Adipose tissue (tissue), 3 donors: ENCODE measurements around the gene ARFGEF2. TPM values are rescaled to one million over a fixed set of nuclear protein-coding genes. Genes with fewer than 3 reads are reported as not detected.

Experiments used
- H3K27ac ChIP-seq: one replicate; pipeline ENCODE4 v1.5.1; 2013; ENCODE audit warnings: low read depth, low read length
- WGBS, 3 donors: extraction: QIAGEN DNeasy Blood & Tissue Kit; methylation state at CpG; one replicate each; pipeline ENCODE4 v1.1.7; 2013; 5-methylcytosine and 5-hydroxymethylcytosine counted together
- polyA plus RNA-seq, 3 donors: library from polyadenylated mRNA; stranded (reverse); fragments of 200-250 nt; gene quantifications; one replicate each; pipeline ENCODE4 v1.2.3, GENCODE V29; 2013
- donor health status: healthy with polysubstance abuse.
- donor health status: Bipolar disorder and iron deficiency.
- donor health status: healthy.

The ARFGEF2 gene
- polyA plus RNA-seq, 3 donors: 8.1 to 10.0 (median 9.6) TPM

- WGBS, 3 donors: 59 to 69% (median 68%) methylated on average over 4 of the region's 4 CpGs
- H3K27ac ChIP-seq: no peak overlapping the region
These were observed 24.1 kb upstream of the ARFGEF2 start for GRCh38 chr20:48897305-48898010.

- H3K27ac ChIP-seq: no peak overlapping the region
- WGBS, 3 donors: 77 to 83% (median 80%) methylated on average over 10 of the region's 10 CpGs
These were observed 23.3 kb upstream of the ARFGEF2 start for GRCh38 chr20:48898210-48898609.

- WGBS, 3 donors: 73 to 87% (median 85%) methylated on average over 5 of the region's 5 CpGs
- H3K27ac ChIP-seq: no peak overlapping the region
These were observed 22.5 kb upstream of the ARFGEF2 start for GRCh38 chr20:48898896-48899530.

GRCh38 chr20:48899881-48900280 lies 21.6 kb upstream of the ARFGEF2 start:
- no peak overlapping the region for H3K27ac ChIP-seq

- WGBS, 3 donors: 63 to 91% (median 64%) methylated on average over 4 of the region's 4 CpGs
- no peak overlapping the region for H3K27ac ChIP-seq
These were observed 20.2 kb upstream of the ARFGEF2 start for GRCh38 chr20:48901326-48901725.

GRCh38 chr20:48903705-48904104 lies 17.8 kb upstream of the ARFGEF2 start:
- 87 to 90% (median 90%) methylated on average over 10 of the region's 10 CpGs for WGBS, 3 donors
- H3K27ac ChIP-seq: no peak overlapping the region

- 16 to 25% (median 17%) methylated on average over 11 of the region's 11 CpGs for WGBS, 3 donors
These were observed 16.8 kb upstream of the ARFGEF2 start for GRCh38 chr20:48904566-48905296.

GRCh38 chr20:48905297-48905647 lies 16.2 kb upstream of the ARFGEF2 start:
- 50 to 69% (median 51%) methylated on average over 5 of the region's 5 CpGs for WGBS, 3 donors
- H3K27ac ChIP-seq: no peak overlapping the region

More at GRCh38 chr20:48904566-48905296, 16.8 kb upstream of the ARFGEF2 start:
- no peak overlapping the region for H3K27ac ChIP-seq

- WGBS, 3 donors: 38 to 57% (median 44%) methylated on average over 7 of the region's 7 CpGs
These were observed 15.2 kb upstream of the ARFGEF2 start for GRCh38 chr20:48906221-48906877.

GRCh38 chr20:48908656-48909319 lies 12.7 kb upstream of the ARFGEF2 start:
- 60 to 80% (median 70%) methylated on average over 2 of the region's 2 CpGs for WGBS, 3 donors
- H3K27ac ChIP-seq: no peak overlapping the region

More at GRCh38 chr20:48906221-48906877, 15.2 kb upstream of the ARFGEF2 start:
- H3K27ac ChIP-seq: no peak overlapping the region

- H3K27ac ChIP-seq: no peak overlapping the region
- WGBS, 3 donors: 89 to 96% (median 96%) methylated on average over 2 of the region's 2 CpGs
These were observed 11.6 kb upstream of the ARFGEF2 start for GRCh38 chr20:48909910-48910309.

GRCh38 chr20:48910347-48910781 lies 11.1 kb upstream of the ARFGEF2 start:
- H3K27ac ChIP-seq: no peak overlapping the region
- WGBS, 3 donors: 37 to 58% (median 42%) methylated on average over 7 of the region's 7 CpGs

- no peak overlapping the region for H3K27ac ChIP-seq
- WGBS, 3 donors: 83 to 91% (median 86%) methylated on average over 4 of the region's 4 CpGs
These were observed 9.4 kb upstream of the ARFGEF2 start for GRCh38 chr20:48912065-48912464.

- 37 to 61% (median 52%) methylated on average over 1 of the region's 1 CpG for WGBS, 3 donors
- H3K27ac ChIP-seq: no peak overlapping the region
These were observed 4.8 kb upstream of the ARFGEF2 start for GRCh38 chr20:48916699-48917098.

GRCh38 chr20:48919336-48919881 lies 2.1 kb upstream of the ARFGEF2 start:
- WGBS, 3 donors: 71 to 96% (median 71%) methylated on average over 6 of the region's 6 CpGs
- H3K27ac ChIP-seq: no peak overlapping the region

- H3K27ac ChIP-seq: no peak overlapping the region
- 47 to 72% (median 60%) methylated on average over 5 of the region's 5 CpGs for WGBS, 3 donors
These were observed 1.5 kb upstream of the ARFGEF2 start for GRCh38 chr20:48919882-48920526.

GRCh38 chr20:48920527-48921167 lies 864 bp upstream of the ARFGEF2 start:
- no peak overlapping the region for H3K27ac ChIP-seq
- 27 to 28% (median 27%) methylated on average over 10 of the region's 10 CpGs for WGBS, 3 donors
